ENCODE measurements around the gene KCTD7. TPM values are rescaled to one million over a fixed set of nuclear protein-coding genes. Genes with fewer than 3 reads are reported as not detected.
"Not testable (repeated sequence)": the region's sequence is repeated elsewhere in the genome, so short reads cannot be mapped to it uniquely, and the experiment has no call there.

Gene KCTD7
- total RNA-seq, 1 donor, result 11.2 TPM

- no peak for TF ChIP-seq CTCF (IDR thresholded peaks at IDR 0.05; ENCODE audit: insufficient read depth, low read depth, low read length)
- peak; percentile 68 for DNase-seq (ENCODE audit: low read depth)
- no peak overlapping the region for H3K4me3 ChIP-seq (ENCODE audit: low read depth, low read length)
Measured at GRCh38 chr7:66639773-66640172, 11.1 kb downstream of the KCTD7 start.

GRCh38 chr7:66640802-66641525 is 12.3 kb downstream of the KCTD7 start:
- no peak overlapping the region for H3K4me3 ChIP-seq (ENCODE audit: low read depth, low read length)
- DNase-seq (ENCODE audit: low read depth), result no peak
- TF ChIP-seq CTCF (IDR thresholded peaks at IDR 0.05; ENCODE audit: insufficient read depth, low read depth, low read length), result no peak

GRCh38 chr7:66641526-66641871 is 12.8 kb downstream of the KCTD7 start:
- TF ChIP-seq CTCF (IDR thresholded peaks at IDR 0.05; ENCODE audit: insufficient read depth, low read depth, low read length), result no peak
- H3K4me3 ChIP-seq (ENCODE audit: low read depth, low read length), result no peak overlapping the region
- no peak for DNase-seq (ENCODE audit: low read depth)

GRCh38 chr7:66642186-66642585 is 13.5 kb downstream of the KCTD7 start:
- no peak for TF ChIP-seq CTCF (IDR thresholded peaks at IDR 0.05; ENCODE audit: insufficient read depth, low read depth, low read length)
- no peak for DNase-seq (ENCODE audit: low read depth)
- H3K4me3 ChIP-seq (ENCODE audit: low read depth, low read length), result no peak overlapping the region

GRCh38 chr7:66642932-66643331 is 14.3 kb downstream of the KCTD7 start:
- DNase-seq (ENCODE audit: low read depth), result no peak
- no peak overlapping the region for H3K4me3 ChIP-seq (ENCODE audit: low read depth, low read length)
- no peak for TF ChIP-seq CTCF (IDR thresholded peaks at IDR 0.05; ENCODE audit: insufficient read depth, low read depth, low read length)

GRCh38 chr7:66643395-66643794 is 14.7 kb downstream of the KCTD7 start:
- H3K4me3 ChIP-seq (ENCODE audit: low read depth, low read length), result no peak overlapping the region
- DNase-seq (ENCODE audit: low read depth), result no peak
- TF ChIP-seq CTCF (IDR thresholded peaks at IDR 0.05; ENCODE audit: insufficient read depth, low read depth, low read length), result no peak

GRCh38 chr7:66651026-66651425 is 22.3 kb downstream of the KCTD7 start:
- peak; percentile 75 for DNase-seq (ENCODE audit: low read depth)
- H3K4me3 ChIP-seq (ENCODE audit: low read depth, low read length), result not testable (repeated sequence)

- not testable (repeated sequence) for DNase-seq (ENCODE audit: low read depth)
- H3K4me3 ChIP-seq (ENCODE audit: low read depth, low read length), result peak overlapping the region; percentile 90
Measured at GRCh38 chr7:66653719-66654274, 25.1 kb downstream of the KCTD7 start.
